T-helper 22 cell (primary cell): ENCODE results near the gene PCDHGA4.
"Not testable (repeated sequence)": the region's sequence is repeated elsewhere in the genome, so short reads cannot be mapped to it uniquely, and the experiment has no call there.

ENCODE experiments used
- DNase-seq: peaks from one replicate; pipeline ENCODE4 v3.0.0-alpha.2; 2020; ENCODE audit warnings: low read depth

The PCDHGA4 gene

GRCh38 chr5:141384471-141385267 is 29.8 kb downstream of the PCDHGA4 start:
- no peak for DNase-seq

GRCh38 chr5:141387557-141388311 is 32.9 kb downstream of the PCDHGA4 start, which contains the start of gene PCDHGB4:
Gene PCDHGB4, plus strand, starts transcription at chr5:141387698. Its CDS starts 187 bp downstream, at chr5:141387885.
- not testable (repeated sequence) for DNase-seq

GRCh38 chr5:141388661-141389060 is 33.8 kb downstream of the PCDHGA4 start:
- no peak for DNase-seq

- no peak for DNase-seq
These were observed 34.6 kb downstream of the PCDHGA4 start for GRCh38 chr5:141389153-141390042.

- no peak for DNase-seq
These were observed 37.8 kb downstream of the PCDHGA4 start, which contains the start of gene PCDHGA8 for GRCh38 chr5:141392429-141393198. Gene PCDHGA8, plus strand, starts transcription at chr5:141392633. Its CDS starts 181 bp downstream, at chr5:141392814.

- DNase-seq, result no peak
These were observed 38.4 kb downstream of the PCDHGA4 start for GRCh38 chr5:141393267-141393666.

- DNase-seq, result not testable (repeated sequence)
These were observed 39.8 kb downstream of the PCDHGA4 start for GRCh38 chr5:141394401-141395187.

GRCh38 chr5:141397756-141398551 is 43.1 kb downstream of the PCDHGA4 start, which contains the start of gene PCDHGB5:
Gene PCDHGB5, plus strand, starts transcription at chr5:141397947. Its CDS starts 181 bp downstream, at chr5:141398128.
- DNase-seq, result not testable (repeated sequence)

- DNase-seq, result no peak
These were observed 43.8 kb downstream of the PCDHGA4 start for GRCh38 chr5:141398608-141399007.

GRCh38 chr5:141399555-141400258 is 44.9 kb downstream of the PCDHGA4 start:
- DNase-seq, result no peak

GRCh38 chr5:141402553-141403243 is 47.9 kb downstream of the PCDHGA4 start, which contains the start of gene PCDHGA9:
Gene PCDHGA9, plus strand, starts transcription at chr5:141402778. Its CDS starts 175 bp downstream, at chr5:141402953.
- DNase-seq, result no peak

GRCh38 chr5:141403387-141403786 is 48.6 kb downstream of the PCDHGA4 start:
- no peak for DNase-seq
